Measurements from ENCODE around the gene MEF2A.

- TF ChIP-seq, protein P1, sequence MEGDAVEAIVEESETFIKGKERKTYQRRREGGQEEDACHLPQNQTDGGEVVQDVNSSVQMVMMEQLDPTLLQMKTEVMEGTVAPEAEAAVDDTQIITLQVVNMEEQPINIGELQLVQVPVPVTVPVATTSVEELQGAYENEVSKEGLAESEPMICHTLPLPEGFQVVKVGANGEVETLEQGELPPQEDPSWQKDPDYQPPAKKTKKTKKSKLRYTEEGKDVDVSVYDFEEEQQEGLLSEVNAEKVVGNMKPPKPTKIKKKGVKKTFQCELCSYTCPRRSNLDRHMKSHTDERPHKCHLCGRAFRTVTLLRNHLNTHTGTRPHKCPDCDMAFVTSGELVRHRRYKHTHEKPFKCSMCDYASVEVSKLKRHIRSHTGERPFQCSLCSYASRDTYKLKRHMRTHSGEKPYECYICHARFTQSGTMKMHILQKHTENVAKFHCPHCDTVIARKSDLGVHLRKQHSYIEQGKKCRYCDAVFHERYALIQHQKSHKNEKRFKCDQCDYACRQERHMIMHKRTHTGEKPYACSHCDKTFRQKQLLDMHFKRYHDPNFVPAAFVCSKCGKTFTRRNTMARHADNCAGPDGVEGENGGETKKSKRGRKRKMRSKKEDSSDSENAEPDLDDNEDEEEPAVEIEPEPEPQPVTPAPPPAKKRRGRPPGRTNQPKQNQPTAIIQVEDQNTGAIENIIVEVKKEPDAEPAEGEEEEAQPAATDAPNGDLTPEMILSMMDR (IDR thresholded peaks at IDR 0.05) = no peak
- TF ChIP-seq POLR2A (IDR thresholded peaks at IDR 0.05) = no peak
Observed at GRCh38 chr15:99741835-99742234, 176.1 kb downstream of the MEF2A start.

Measured in thyroid gland (tissue), 4 donors.